Activated naive CD4-positive, alpha-beta T cell treated with anti-CD3 and anti-CD28 coated beads, Interleukin-2, amount 50 U/mL, for 16 hours (primary cell): ENCODE results near the gene CRTC1.

Experiments used
- DNase-seq: peaks from one replicate; pipeline ENCODE4 v3.0.0-alpha.2; 2020

The CRTC1 gene

DNA sequence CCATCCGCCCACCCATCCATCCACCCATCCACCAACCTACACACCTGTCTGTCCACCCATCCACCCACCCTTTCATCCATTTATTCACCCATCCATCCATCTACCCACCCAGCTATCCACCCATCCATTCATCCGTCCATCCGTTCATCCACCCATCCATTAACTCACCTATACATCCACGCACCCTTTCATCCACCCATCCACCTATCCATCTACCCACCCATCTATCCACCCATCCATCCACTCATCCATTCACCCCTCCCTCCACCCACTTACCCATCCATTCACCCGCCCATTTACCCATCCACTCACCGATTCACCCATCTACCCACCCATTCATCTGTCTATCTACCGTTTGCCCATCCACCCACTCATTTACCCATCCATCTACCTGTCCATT is 29.0 kb upstream of the CRTC1 start:
- no peak for DNase-seq

DNA sequence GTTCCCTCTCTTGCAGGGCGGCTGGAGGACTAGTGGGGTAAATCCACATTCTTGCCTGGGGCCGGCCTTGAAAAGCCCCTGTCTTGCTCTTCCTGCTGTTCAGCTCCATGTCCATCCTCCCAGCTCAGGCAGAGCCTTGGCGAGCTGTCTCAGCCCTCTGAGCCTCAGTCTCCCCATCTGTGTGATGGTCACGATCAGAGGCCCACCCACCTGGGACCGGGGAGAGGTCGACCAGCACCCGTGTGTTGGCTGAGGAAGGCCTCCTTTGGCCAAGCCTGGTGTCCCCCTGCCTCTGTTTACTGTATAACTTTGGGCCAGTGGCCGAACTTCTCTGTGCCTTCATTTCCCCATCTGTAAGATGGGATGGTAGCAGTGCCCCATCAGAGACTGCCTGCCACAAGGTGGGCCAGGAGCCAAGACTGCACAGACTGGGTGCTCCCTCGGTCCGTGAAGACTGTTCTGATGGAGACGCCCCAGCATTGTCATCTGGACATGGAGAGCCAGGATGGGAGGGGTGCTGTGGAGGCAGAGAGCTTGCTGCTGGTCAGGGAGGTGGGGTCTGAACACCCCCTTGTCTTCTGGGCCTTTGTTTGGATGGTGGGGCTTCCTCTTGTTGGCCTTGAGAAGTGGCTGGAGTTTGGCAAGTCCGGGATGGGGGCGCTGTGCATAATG is 28.2 kb upstream of the CRTC1 start:
- no peak for DNase-seq

- no peak for DNase-seq
These were observed 27.0 kb upstream of the CRTC1 start for GRCh38 chr19:18656337-18657086.

- no peak for DNase-seq
These were observed 25.7 kb upstream of the CRTC1 start for GRCh38 chr19:18657590-18658365.

GRCh38 chr19:18658366-18658855 is 25.1 kb upstream of the CRTC1 start:
- no peak for DNase-seq

DNA sequence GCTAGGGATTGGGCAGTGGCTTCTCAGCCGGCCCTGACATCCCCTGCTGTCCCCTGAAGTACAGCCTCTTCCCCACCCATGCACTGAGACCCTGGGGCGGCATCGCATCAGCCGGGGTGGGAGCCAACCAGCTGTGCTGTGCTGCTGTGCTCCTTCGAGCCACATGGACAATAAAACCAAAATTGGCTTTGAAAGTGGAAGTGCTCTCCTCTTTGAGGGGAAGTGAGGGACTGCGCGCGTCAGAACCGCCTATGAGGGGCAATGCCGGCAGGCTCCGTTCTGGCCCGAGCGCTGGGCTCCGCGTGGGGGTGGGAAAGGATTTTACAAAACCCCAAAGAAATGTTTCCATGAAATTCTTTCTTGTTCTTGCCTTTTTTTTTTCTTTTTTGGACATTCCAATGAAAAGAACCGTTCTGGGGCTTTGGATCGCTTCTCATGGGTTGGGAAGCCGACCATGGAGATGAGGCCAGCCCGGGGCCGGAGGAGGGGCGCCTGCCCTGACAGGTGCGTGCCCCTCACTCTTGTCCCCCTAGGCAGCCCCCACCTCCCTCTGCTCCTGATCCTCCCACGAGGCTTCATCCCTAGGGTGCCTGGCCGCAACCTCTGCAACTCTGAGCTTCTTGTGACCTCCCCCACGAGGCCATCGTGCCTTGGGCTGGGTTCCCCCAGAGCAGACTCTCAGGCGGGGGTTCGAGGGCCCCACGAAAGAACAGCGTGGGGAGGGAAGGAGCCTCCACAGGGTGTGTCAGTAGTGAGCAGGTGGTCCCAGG is 24.0 kb upstream of the CRTC1 start:
- DNase-seq: no peak

GRCh38 chr19:18660051-18660910 is 23.2 kb upstream of the CRTC1 start:
- DNase-seq: no peak

- DNase-seq: no peak
These were observed 22.4 kb upstream of the CRTC1 start for GRCh38 chr19:18660939-18661670.

DNA sequence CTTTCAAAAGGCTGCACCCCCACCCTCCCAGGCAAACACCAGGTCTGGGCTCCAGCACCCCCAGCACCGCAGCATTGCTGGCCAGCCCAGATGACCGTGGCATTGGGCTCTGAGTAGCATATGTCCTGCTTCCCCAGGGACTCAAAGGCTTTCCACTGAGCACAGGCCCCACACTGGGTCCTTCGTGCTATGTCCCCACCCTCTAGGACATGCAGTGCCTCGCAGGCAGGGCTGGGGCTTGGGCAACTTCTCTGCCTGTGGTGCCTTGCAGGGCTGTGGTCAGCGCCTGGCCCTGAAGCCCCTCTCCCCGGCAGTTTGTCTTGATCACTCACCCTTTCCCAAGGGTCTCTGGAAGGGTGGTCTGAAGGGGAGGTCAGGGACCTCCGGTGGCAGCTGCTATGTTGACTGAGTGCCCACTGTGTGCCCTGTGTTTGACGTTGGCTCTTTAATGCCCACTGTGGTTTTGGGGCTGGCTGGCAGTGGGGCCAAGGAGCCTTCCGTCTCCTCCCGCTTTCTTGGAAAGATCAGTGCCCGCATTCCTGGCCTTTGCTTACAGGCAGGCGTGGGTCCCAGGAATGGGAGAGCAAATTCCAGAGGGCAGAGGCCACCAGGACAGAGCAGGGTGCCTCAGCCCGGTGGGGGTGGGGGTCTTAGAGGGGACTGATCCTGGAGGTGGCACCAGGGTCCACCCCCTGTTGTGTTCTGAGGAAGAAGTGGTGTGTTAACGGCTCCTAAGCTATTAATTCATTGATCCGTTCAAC is 20.3 kb upstream of the CRTC1 start:
- no peak for DNase-seq

- no peak for DNase-seq
These were observed 19.4 kb upstream of the CRTC1 start for GRCh38 chr19:18663940-18664530.

DNA sequence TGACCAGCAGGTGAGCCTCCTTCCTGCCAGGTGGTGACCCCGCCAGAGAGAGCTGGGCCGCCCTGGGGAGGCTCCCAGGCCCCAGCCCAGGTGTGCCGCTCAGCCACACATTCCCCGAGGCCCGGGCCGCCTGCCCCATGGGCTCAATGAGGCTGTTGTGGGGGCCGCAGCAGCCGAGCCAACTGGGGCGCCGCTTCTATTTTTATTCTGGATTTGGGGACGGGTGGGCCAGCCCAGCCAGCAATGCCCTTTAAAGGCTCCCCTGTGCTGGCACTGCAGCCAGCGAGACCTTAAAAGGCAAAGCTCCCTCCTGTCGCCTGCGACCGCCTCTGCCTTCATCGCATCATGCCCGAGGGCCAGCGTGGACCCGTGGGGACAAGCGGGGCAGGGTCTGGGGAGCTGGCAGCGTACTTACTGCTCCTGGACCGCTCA is 17.7 kb upstream of the CRTC1 start:
- no peak for DNase-seq

- DNase-seq: no peak
These were observed 17.2 kb upstream of the CRTC1 start for GRCh38 chr19:18666317-18666716.

- DNase-seq: no peak
These were observed 16.7 kb upstream of the CRTC1 start for GRCh38 chr19:18666784-18667183.

DNA sequence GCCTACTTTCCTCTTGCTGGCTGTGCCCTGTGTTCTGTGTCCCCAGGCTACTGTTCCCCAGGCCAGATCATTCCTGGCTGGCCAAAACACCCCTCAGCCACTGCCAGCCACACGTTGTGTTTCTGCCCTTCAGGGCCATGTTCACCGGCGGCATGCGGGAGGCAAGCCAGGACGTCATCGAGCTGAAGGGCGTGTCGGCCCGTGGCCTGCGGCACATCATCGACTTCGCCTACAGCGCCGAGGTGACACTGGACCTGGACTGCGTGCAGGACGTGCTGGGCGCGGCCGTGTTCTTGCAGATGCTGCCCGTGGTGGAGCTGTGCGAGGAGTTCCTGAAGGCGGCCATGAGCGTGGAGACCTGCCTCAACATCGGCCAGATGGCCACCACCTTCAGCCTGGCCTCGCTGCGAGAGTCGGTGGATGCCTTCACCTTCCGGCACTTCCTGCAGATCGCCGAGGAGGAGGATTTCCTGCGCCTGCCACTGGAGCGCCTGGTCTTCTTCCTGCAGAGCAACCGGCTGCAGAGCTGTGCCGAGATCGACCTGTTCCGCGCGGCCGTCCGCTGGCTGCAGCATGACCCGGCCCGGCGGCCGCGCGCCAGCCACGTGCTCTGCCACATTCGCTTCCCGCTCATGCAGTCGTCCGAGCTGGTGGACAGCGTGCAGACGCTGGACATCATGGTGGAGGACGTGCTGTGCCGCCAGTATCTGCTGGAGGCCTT is 15.8 kb upstream of the CRTC1 start:
- DNase-seq: no peak

GRCh38 chr19:18668252-18668631 is 15.2 kb upstream of the CRTC1 start:
- no peak for DNase-seq

DNA sequence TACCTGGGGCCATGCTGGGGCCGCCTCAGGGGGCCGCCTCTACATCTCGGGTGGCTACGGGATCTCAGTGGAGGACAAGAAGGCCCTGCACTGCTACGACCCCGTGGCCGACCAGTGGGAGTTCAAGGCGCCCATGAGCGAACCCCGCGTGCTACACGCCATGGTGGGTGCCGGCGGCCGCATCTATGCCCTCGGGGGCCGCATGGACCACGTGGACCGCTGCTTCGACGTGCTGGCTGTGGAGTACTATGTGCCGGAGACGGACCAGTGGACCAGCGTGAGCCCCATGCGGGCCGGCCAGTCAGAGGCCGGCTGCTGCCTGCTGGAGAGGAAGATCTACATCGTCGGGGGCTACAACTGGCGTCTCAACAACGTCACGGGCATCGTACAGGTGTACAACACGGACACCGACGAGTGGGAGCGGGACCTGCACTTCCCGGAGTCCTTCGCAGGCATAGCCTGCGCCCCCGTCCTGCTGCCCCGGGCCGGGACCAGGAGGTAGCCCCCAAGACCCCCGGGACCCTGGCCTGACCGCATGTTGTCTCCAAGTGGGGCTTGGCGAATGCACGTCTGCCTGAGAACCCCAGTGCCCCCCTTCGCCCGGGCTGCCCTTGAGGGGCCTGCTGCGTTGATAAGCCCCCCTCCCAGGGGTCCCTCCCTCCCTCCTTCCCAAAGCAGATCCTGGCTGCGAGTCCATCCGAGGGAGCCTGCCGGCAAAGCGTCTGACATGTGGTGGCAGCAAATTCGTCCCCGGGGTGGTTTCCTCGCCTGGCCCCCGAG is 14.5 kb upstream of the CRTC1 start:
- no peak for DNase-seq

GRCh38 chr19:18669524-18669817 is 14.0 kb upstream of the CRTC1 start:
- DNase-seq: no peak

DNA sequence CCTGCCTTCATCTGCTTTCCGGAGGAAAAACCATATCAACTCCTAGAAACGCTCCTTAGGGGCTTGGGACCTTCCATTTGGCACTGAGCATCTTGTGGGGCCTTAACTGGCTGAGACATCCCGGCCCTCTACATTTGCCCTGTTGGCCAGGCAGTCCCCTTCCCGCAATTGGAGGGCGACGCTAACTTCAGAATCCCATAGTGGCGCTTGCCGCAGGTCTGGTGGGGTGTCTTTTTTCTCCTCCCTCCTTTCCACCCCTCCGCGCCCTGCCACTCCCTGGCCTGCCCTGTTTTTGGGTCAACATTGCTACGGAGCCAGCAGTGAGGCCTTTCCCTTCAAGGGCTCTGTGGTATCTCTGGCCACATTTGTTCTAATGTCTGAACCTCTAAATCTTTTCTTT is 13.6 kb upstream of the CRTC1 start:
- no peak for DNase-seq

- no peak for DNase-seq
These were observed 13.2 kb upstream of the CRTC1 start for GRCh38 chr19:18670312-18670711.
